HG03045 (cell line): ENCODE measurements around the gene LCE3A.
"Not testable (repeated sequence)": the region's sequence is repeated elsewhere in the genome, so short reads cannot be mapped to it uniquely, and the experiment has no call there.

Experiments used
- ATAC-seq: cut with Tn5 transposase; IDR thresholded peaks from one replicate; pipeline ENCODE4 v1.9.1; 2021; ENCODE audit warnings: mild to moderate bottlenecking, moderate library complexity; ENCODE audit not compliant: unreplicated experiment

Gene LCE3A

DNA sequence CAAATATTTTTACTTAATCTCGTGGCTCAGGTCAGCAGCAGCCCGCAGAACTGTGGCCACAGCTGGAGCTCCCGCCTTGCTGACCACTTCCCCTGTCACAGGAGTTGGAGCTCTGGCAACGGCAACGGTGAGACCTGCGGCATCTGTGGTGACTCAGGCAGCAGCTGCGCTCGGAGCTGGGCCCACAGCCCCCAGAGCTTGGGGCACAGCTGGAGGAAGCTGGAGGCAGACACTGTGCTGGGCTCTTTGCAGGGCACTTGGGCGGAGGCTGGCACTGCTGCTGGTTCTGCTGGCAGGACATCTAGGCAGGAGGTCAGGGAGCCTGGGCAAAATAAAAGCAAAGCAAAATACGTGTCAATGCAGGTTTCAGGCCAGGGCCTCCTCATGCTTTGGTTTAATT is at the start of gene LCE3A:
LCE3A (minus strand) TSS at position 301 of the 400 bp plus-strand sequence; CDS start at position 301, 0 bp downstream.
- no peak for ATAC-seq

GRCh38 chr1:152667648-152668047 is 44.7 kb upstream of the LCE3A start:
- ATAC-seq: no peak

DNA sequence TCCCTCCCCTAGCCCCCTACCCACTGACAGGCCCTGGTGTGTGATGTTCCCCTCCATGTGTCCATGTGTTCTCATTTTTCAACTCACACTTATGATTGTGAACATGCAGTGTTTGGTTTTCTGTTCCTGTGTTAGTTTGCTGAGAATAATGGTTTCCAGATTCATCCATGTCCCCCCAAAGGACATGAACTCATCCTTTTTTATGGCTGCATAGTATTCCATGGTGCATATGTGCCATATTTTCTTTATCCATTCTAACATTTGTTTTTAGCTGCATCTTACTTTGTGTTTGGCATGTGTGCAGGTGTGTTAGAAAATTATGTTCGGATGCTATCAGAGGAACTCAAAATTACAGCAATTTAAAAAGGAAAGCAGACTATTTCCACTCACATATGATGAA is 43.3 kb upstream of the LCE3A start:
- ATAC-seq: not testable (repeated sequence)

DNA sequence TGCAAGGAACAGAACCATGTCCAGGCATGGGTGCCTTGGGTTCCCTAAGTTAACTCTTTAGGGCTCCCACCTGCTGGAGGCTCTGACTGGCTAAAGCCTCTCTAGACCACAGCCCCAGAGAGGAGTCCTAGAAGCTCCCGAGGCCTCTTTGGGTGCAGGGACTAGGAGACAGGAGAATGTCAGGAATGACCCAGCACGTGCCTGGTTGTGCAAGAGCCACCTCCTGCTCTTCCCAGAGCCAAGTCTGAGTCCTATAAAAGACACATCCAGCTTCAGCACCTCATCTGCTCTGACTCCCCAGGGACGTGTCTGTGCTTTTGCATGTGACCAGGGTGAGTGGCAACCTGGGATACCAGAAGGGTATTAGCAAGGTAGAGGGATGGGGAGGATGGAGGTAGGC is 40.2 kb upstream of the LCE3A start, which contains the start of gene LCE2D:
LCE2D (plus strand) TSS at position 283 of the 400 bp plus-strand sequence. CDS start 726 bp downstream, outside the sequence.
- no peak for ATAC-seq

GRCh38 chr1:152658649-152659048 is 35.7 kb upstream of the LCE3A start:
- ATAC-seq: no peak

GRCh38 chr1:152657677-152658076 is 34.8 kb upstream of the LCE3A start:
- ATAC-seq: no peak

DNA sequence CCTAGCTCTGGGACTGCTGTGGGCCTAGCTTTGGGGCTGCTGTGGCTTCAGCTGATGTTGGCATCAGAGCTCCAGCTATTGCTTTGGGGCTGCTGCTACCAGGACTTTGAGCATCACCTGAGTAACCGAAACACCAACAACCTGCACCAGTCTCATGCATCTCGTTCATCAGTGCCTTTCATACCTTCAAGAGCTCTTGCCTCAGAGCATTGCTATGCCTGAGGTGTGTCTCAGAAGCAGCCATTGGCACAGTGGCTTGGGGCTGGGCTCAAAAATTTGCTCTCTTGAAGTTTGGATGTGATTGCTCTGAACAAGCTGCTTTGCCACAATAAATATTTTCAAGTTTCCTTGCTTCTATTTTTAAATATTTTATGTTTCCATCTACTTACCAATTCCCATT is 33.6 kb upstream of the LCE3A start:
- ATAC-seq: no peak

DNA sequence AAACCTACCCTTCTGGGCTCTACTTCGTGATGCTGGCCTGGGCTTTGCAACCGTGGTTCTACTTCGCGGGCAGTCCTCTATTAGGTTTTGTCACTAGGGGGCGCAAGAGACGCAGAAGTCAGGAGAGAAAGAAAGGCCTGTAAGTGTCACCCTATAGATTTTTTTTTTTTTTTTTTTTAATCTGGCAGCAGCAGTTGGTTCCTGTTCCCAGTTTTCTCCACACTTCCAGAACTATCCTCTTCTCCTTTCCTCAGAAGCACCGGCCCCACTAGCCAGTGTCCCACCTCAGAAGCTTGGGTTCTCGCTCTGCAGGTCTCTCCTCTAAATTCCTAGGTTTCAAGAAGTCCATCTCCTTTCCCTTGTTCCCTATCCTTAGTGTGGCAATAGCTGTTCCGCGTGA is 31.2 kb upstream of the LCE3A start:
- no peak for ATAC-seq

DNA sequence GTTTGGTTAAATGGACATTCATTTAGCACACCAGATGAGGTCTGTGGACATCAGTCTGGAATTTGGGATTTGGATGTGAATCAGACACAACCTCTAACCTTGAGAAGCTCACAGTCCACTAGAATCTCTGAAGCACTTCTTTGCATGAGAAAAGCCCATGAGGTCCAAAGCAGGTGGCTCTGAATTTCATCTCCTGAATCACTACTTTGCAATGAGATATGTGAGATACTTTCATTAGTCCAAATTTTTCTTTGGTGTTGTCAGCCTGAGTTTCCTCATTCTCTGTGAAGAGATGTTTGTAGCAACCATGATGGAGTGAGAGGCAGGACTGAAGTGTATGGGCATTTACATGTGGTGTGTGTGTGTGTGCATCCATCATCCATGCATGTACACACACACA is 23.8 kb upstream of the LCE3A start:
- ATAC-seq: no peak

DNA sequence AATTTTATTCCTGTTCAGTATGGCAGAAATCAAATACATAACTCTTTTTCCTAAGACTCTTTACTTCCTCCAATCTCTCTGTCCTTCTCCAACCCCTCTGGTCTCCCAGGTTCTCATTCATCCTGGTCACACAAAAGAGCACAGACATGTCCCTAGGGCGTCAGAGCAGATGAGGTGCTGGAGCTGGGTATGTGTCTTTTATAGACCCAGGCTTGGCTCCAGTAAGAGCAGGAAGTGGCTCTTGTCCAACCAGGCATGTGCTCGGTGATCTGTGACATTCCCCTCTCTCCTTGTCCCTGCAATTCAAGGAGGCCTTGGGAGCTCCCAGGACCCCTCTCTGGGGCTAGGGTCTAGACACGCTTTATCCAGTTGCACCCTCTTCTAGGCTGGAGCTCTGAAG is 22.2 kb upstream of the LCE3A start:
- no peak for ATAC-seq

GRCh38 chr1:152643945-152644344 is 21.0 kb upstream of the LCE3A start:
- no peak for ATAC-seq

GRCh38 chr1:152640351-152640750 is 17.4 kb upstream of the LCE3A start:
- no peak for ATAC-seq

- no peak for ATAC-seq
These were observed 7.7 kb upstream of the LCE3A start for GRCh38 chr1:152630596-152630995.

- ATAC-seq: no peak
These were observed 3.8 kb upstream of the LCE3A start for GRCh38 chr1:152626744-152627143.

DNA sequence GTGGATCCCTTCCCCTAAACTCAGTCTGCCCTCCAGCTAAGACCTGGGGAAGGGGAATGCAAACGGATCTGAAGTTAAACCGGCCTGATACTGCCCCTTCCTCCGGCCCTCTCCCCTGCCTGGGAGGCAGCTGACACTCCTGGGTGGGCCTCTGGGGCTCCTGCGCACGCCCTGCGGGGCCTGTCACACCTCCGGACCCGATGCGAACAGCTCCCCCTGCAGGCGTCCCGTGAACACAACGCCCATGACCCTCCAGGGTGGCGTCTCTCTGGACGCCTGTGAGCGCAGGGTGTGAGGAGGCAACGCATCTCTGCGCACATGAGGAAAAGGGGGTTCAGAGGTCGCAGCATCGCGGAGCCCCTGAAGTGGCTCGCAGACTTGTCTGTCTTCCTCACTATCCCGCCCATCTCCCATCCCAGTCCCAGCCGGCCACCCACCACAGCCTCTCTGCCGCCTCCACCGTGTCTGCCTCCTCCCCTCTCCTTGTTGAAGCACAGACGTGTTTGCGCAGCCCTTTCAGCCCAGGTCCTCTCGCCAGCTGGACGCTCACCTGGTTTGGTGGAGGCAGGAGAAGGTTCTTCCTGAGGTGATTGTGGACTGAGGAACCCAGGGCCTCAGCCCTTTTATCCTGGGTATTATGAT is 421 bp upstream of the LCE3A start:
- ATAC-seq: no peak

- no peak for ATAC-seq
These were observed 910 bp downstream of the LCE3A start for GRCh38 chr1:152621993-152622392.

GRCh38 chr1:152613511-152613910 is 9.4 kb downstream of the LCE3A start, which contains the start of gene LCE3B:
TSS of gene LCE3B (plus strand) at chr1:152613811. CDS start at chr1:152613811, 0 bp downstream.
- no peak for ATAC-seq

DNA sequence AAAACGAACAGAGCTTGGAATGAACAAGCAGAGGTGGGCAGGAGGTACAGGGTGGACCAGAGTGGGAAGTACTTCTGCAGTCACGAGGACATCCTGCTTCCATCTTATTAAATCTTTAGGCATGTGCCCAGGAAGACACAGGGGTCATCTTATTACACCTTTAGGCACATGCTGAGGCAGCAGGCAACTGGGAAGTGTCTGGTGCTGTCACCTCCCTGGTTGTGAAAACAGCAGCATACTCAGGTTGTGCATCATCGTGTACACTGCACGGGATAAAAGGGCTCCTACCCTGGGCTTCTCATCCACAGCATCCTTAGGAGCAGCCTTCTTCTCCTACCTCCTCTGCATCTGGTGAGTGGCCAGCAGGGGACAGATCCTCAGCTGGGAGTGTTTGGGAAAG is 23.0 kb downstream of the LCE3A start, which contains the start of gene LCE3C:
LCE3C (plus strand) TSS at position 301 of the 400 bp plus-strand sequence. CDS start 498 bp downstream, outside the sequence.
- no peak for ATAC-seq

DNA sequence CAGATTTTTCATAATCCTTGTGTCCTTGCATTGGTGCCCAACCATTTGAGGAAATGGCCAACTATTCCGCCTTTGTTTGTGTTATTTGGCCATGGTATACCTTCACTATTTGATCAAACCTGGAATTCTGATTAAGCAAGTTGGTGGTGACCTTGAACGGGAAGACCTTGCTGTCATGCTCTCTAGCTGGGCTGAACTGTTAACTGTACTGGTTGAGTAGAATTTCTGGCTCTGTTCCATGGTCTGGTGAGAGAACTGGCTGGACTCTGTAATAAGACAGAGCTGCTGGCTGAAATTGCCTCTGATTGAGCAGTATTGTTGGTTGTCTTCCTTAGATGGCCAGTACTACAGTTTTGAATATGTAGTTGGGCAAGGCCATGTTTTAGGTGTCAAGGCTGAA is 25.9 kb downstream of the LCE3A start:
- ATAC-seq: no peak

- ATAC-seq: no peak
These were observed 37.3 kb downstream of the LCE3A start for GRCh38 chr1:152585586-152585985.

- ATAC-seq: no peak
These were observed 40.3 kb downstream of the LCE3A start for GRCh38 chr1:152582647-152583046.

DNA sequence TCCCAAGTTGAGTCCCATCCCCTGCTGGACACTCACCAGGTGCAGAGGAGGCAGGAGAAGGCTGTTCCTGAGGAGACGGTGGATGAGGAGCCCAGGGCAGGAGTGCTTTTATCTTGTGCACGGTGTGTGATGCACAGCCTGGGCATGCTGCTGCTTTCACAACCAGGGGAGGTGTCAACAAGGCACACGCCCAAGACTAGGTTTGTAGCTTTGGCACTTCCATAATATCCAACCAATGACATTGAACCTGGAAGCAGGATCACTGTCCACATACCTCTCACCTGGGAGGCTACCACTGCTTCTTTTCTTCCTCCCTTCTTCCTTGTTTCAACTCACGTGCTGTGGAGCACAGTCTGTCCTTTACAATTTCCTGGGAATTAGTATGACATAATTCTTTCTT is 42.5 kb downstream of the LCE3A start, which contains the start of gene LCE3D:
LCE3D (minus strand) TSS at position 84 of the 400 bp plus-strand sequence. CDS start 580 bp downstream, outside the sequence.
- ATAC-seq: no peak

- ATAC-seq: not testable (repeated sequence)
These were observed 43.4 kb downstream of the LCE3A start for GRCh38 chr1:152579526-152579925.
